Endothelial cell of umbilical vein (primary cell): ENCODE data around the gene AADACL4.

Source experiments
- EZH2 ChIP-seq: IDR thresholded peaks from 2 replicates; pipeline ENCODE4 v1.6.1; 2012; ENCODE audit warnings: borderline replicate concordance, low read depth, mild to moderate bottlenecking, moderate library complexity, low read length, inconsistent platforms; ENCODE audit not compliant: severe bottlenecking
- FOS ChIP-seq: IDR thresholded peaks from 2 replicates; pipeline ENCODE4 v1.6.1; 2011; ENCODE audit warnings: mild to moderate bottlenecking, low read length, moderate library complexity, borderline replicate concordance; ENCODE audit not compliant: insufficient read depth
- JUN ChIP-seq: IDR thresholded peaks from 2 replicates; pipeline ENCODE4 v1.6.1; 2011; ENCODE audit warnings: borderline replicate concordance, low read depth; ENCODE audit not compliant: insufficient read length, insufficient read depth
- POLR2A ChIP-seq: IDR thresholded peaks from 2 replicates; pipeline ENCODE4 v1.6.1; 2012; ENCODE audit warnings: low read depth, mild to moderate bottlenecking, control low read depth, low read length
- POLR2AphosphoS5 ChIP-seq: IDR thresholded peaks from 2 replicates; pipeline ENCODE4 v1.6.1; 2012; ENCODE audit warnings: low read depth, mild to moderate bottlenecking, control low read depth, low read length, moderate library complexity; ENCODE audit not compliant: insufficient read depth
- TF ChIP-seq, protein P1 (sequence below), 2 donors: IDR thresholded peaks; 1 replicate in 1 of 2; 2 replicates in 1 of 2; pipeline ENCODE4 v1.5.1; 2011; ENCODE audit warnings: low read length in 2 of 2, mild to moderate bottlenecking in 2 of 2, moderate library complexity in 2 of 2, control low read depth in 1 of 2, inconsistent platforms in 1 of 2, low read depth in 1 of 2; ENCODE audit not compliant: insufficient read depth in 1 of 2; ENCODE audit errors: extremely low read depth in 1 of 2
- TF ChIP-seq, protein P2 (sequence below): IDR thresholded peaks from 2 replicates; pipeline ENCODE4 v1.6.1; 2011; ENCODE audit not compliant: insufficient read depth, insufficient read length

DNA sequence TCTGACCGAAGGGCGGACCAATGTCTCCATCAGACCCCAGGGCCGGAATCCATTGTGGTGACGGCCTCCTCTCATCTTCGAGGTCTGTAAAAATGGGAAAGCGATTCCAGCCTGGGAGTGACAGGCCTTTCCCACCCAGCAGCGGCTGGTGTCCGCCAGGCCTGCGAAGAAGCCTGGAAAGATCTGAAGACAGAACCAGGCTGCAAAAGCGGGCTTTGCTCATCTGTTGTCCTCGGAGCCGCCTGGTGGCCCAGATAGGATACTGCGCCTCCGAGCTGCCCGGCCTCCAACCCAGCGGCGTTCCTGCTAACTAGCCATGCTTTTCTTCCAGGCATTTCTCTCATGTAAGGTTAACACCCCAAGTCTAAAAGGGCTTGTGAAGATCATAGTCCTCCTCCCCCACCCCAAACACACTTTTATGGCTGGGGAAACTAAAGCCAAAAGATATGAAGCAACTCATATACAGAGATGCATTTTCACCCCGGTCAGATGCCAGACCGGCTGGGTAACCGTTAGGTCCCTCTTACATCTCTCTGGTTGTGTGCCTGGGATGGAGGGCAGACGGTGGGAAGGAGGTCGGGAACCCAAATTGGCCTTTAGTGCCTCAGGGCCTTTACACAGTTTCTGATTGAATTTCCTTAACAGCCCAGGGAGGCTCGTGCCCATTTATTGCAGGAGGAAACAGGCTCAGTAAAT, 23.9 kb upstream of the AADACL4 start:
- TF ChIP-seq, protein P1, sequence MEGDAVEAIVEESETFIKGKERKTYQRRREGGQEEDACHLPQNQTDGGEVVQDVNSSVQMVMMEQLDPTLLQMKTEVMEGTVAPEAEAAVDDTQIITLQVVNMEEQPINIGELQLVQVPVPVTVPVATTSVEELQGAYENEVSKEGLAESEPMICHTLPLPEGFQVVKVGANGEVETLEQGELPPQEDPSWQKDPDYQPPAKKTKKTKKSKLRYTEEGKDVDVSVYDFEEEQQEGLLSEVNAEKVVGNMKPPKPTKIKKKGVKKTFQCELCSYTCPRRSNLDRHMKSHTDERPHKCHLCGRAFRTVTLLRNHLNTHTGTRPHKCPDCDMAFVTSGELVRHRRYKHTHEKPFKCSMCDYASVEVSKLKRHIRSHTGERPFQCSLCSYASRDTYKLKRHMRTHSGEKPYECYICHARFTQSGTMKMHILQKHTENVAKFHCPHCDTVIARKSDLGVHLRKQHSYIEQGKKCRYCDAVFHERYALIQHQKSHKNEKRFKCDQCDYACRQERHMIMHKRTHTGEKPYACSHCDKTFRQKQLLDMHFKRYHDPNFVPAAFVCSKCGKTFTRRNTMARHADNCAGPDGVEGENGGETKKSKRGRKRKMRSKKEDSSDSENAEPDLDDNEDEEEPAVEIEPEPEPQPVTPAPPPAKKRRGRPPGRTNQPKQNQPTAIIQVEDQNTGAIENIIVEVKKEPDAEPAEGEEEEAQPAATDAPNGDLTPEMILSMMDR (IDR thresholded peaks at IDR 0.05; ENCODE audit: extremely low read depth in 1 of 2, insufficient read depth in 1 of 2, low read depth in 1 of 2, low read length in 2 of 2) = peak; percentile 92 to 96
- TF ChIP-seq JUN (no peak), FOS (no peak), POLR2AphosphoS5 (peak; percentile 18), EZH2 (no peak), POLR2A (no peak)
- TF ChIP-seq, protein P2, sequence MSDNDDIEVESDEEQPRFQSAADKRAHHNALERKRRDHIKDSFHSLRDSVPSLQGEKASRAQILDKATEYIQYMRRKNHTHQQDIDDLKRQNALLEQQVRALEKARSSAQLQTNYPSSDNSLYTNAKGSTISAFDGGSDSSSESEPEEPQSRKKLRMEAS = no peak
